ENCODE data around the gene INTU.
"Not testable (repeated sequence)": the region's sequence is repeated elsewhere in the genome, so short reads cannot be mapped to it uniquely, and the experiment has no call there.

The INTU gene

GRCh38 chr4:127643791-127644190 lies 11.0 kb downstream of the INTU start:
- DNase-seq (ENCODE audit: low read depth) = no peak

GRCh38 chr4:127648061-127648460 lies 15.3 kb downstream of the INTU start:
- no peak for DNase-seq (ENCODE audit: low read depth)

GRCh38 chr4:127655590-127655989 lies 22.8 kb downstream of the INTU start:
- DNase-seq (ENCODE audit: low read depth) = not testable (repeated sequence)

GRCh38 chr4:127656047-127656680 lies 23.4 kb downstream of the INTU start:
- DNase-seq (ENCODE audit: low read depth) = no peak

- DNase-seq (ENCODE audit: low read depth) = no peak
Observed at GRCh38 chr4:127660284-127660885, 27.6 kb downstream of the INTU start.

- DNase-seq (ENCODE audit: low read depth) = no peak
Observed at GRCh38 chr4:127667116-127667515, 34.4 kb downstream of the INTU start.

- no peak for DNase-seq (ENCODE audit: low read depth)
Observed at GRCh38 chr4:127667772-127668171, 35.0 kb downstream of the INTU start.

GRCh38 chr4:127668770-127669169 lies 36.0 kb downstream of the INTU start:
- no peak for DNase-seq (ENCODE audit: low read depth)

- DNase-seq (ENCODE audit: low read depth) = no peak
Observed at GRCh38 chr4:127669691-127670090, 36.9 kb downstream of the INTU start.

- no peak for DNase-seq (ENCODE audit: low read depth)
Observed at GRCh38 chr4:127672111-127672510, 39.4 kb downstream of the INTU start.

- no peak for DNase-seq (ENCODE audit: low read depth)
Observed at GRCh38 chr4:127685292-127685691, 52.5 kb downstream of the INTU start.

- no peak for DNase-seq (ENCODE audit: low read depth)
Observed at GRCh38 chr4:127686658-127687057, 53.9 kb downstream of the INTU start.

GRCh38 chr4:127687580-127687979 lies 54.8 kb downstream of the INTU start:
- DNase-seq (ENCODE audit: low read depth) = no peak

GRCh38 chr4:127698789-127699200 lies 66.0 kb downstream of the INTU start:
- no peak for DNase-seq (ENCODE audit: low read depth)

- DNase-seq (ENCODE audit: low read depth) = no peak
Observed at GRCh38 chr4:127708985-127709384, 76.2 kb downstream of the INTU start.

GRCh38 chr4:127709456-127709855 lies 76.7 kb downstream of the INTU start:
- no peak for DNase-seq (ENCODE audit: low read depth)

- DNase-seq (ENCODE audit: low read depth) = no peak
Observed at GRCh38 chr4:127730142-127730913, 97.6 kb downstream of the INTU start, which contains the start of gene SLC25A31. Gene SLC25A31 (plus strand): TSS chr4:127730400. CDS start chr4:127730546, 146 bp downstream.

- DNase-seq (ENCODE audit: low read depth) = no peak
Observed at GRCh38 chr4:127731406-127731805, 98.6 kb downstream of the INTU start.

GRCh38 chr4:127732623-127733328 lies 100.0 kb downstream of the INTU start:
- no peak for DNase-seq (ENCODE audit: low read depth)

- no peak for DNase-seq (ENCODE audit: low read depth)
Observed at GRCh38 chr4:127734976-127735375, 102.2 kb downstream of the INTU start.

- no peak for DNase-seq (ENCODE audit: low read depth)
Observed at GRCh38 chr4:127737295-127737694, 104.5 kb downstream of the INTU start.

GRCh38 chr4:127741247-127741646 lies 108.5 kb downstream of the INTU start:
- no peak for DNase-seq (ENCODE audit: low read depth)

- no peak for DNase-seq (ENCODE audit: low read depth)
Observed at GRCh38 chr4:127747883-127748282, 115.1 kb downstream of the INTU start.
